ENCODE data around the gene RAD51D.

DNA sequence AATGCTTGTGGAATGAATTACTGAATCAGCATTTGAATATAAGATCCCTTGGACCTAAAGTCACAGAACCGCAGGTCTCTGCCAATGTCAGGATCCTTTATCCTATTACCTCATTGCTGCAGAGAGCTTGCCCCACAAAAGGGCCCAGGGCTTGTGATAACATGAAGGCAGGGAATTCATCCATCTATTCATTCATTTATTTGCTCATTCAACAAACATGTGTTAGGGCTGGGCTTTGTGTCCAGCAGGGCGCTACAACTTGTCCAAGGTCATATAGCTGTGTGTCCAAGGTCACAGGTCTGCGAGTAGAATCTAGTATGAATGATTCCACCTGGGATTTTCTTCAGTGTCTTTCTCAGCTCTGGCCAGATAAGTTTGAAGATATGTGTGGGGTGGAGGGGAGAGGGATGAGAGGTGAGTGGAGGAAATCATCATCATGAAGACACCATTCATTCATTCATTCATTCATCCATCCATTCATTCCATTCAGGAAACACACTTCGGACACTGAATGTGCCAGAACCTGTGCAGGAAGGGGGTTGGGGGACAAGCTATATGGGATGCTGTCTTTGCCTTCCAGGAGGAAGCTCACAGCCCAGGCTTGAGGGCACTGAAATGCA lies 26.7 kb upstream of the RAD51D start:
- TF ChIP-seq, protein P1, sequence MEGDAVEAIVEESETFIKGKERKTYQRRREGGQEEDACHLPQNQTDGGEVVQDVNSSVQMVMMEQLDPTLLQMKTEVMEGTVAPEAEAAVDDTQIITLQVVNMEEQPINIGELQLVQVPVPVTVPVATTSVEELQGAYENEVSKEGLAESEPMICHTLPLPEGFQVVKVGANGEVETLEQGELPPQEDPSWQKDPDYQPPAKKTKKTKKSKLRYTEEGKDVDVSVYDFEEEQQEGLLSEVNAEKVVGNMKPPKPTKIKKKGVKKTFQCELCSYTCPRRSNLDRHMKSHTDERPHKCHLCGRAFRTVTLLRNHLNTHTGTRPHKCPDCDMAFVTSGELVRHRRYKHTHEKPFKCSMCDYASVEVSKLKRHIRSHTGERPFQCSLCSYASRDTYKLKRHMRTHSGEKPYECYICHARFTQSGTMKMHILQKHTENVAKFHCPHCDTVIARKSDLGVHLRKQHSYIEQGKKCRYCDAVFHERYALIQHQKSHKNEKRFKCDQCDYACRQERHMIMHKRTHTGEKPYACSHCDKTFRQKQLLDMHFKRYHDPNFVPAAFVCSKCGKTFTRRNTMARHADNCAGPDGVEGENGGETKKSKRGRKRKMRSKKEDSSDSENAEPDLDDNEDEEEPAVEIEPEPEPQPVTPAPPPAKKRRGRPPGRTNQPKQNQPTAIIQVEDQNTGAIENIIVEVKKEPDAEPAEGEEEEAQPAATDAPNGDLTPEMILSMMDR (conservative IDR thresholded peaks at IDR 0.05 in 1 of 2, IDR thresholded peaks at IDR 0.05 in 1 of 2; ENCODE audit: extremely low read depth in 1 of 2, insufficient read depth in 1 of 2, low read depth in 1 of 2, low read length in 2 of 2), result no peak
- TF ChIP-seq EZH2 (IDR thresholded peaks at IDR 0.05; ENCODE audit: borderline replicate concordance, low read length), result no peak
